Astrocyte of the cerebellum (primary cell): ENCODE data around the gene KCNK7.

Source experiments
- DNase-seq: peaks from one replicate; pipeline ENCODE4 v3.0.0-alpha.2; 2011; ENCODE audit warnings: low read depth
- H3K4me3 ChIP-seq: 2 replicates; pipeline ENCODE4 v1.5.1; 2011; ENCODE audit warnings: mild to moderate bottlenecking, low read depth, low read length, moderate library complexity
- CTCF ChIP-seq: IDR thresholded peaks from 2 replicates; pipeline ENCODE4 v1.5.1; 2012; ENCODE audit warnings: low read length, low read depth, moderate library complexity, mild to moderate bottlenecking; ENCODE audit errors: missing control alignments
- in situ Hi-C: cut with HindIII; loops from 2 replicates; pipeline ENCODE4 v1.10.0; 2017; ENCODE audit warnings: low sequenced_read_pairs

KCNK7 gene

GRCh38 chr11:65578134-65578533, 17.5 kb downstream of the KCNK7 start:
- H3K4me3 ChIP-seq, result no peak overlapping the region
- DNase-seq, result no peak
- no peak for TF ChIP-seq CTCF
- in situ Hi-C loops, result no loop called here

GRCh38 chr11:65577756-65578109, 17.9 kb downstream of the KCNK7 start:
- no peak for TF ChIP-seq CTCF
- H3K4me3 ChIP-seq, result peak overlapping the region; percentile 48
- no peak for DNase-seq
- in situ Hi-C loops, result no loop called here

DNA sequence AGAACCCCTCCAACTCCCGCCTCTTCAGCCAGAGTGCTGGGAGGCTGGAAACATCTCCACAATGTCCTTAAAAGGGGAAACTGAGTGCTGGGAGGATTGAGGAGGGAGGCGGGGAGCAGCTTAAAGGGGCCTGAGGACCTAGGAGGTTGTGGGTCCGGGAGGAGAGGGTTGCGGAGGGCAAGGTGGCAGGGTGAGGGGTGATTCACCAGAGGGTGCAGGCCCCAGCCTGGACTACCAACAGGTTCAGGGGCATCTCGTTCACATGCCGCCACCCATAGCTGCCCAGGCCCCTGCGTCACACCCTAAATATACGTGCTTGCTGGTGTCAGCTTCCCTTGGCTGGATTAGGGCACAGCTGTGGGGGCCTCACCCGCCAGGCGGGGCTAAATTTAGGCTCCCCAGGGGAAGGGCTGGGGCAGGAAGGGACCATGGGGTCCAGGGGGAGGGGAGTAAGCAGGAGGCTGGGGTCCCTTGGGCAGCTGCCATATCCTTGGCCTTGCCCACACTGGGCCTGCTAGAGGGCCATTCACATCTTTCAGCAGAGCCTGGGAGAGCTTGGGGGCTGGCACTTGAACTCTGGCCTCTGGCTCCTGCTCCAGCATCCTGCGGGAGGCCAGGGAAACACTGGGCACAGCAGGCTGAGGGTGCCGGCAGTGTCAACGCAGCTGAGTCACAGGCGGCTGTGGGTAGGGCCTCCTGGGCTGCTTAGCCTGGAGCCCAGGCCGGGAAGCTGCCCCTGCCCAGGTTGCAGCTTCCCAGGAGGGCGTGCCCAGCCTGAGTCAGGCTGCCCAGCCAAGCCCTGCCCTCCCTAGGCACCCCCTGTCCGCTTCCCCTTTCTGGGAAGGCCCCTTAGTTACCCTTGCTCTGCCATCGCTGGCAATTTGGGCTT, 18.5 kb downstream of the KCNK7 start:
- no peak for DNase-seq
- TF ChIP-seq CTCF, result no peak
- H3K4me3 ChIP-seq, result peak overlapping the region; percentile 48
- in situ Hi-C loops, result no loop called here

DNA sequence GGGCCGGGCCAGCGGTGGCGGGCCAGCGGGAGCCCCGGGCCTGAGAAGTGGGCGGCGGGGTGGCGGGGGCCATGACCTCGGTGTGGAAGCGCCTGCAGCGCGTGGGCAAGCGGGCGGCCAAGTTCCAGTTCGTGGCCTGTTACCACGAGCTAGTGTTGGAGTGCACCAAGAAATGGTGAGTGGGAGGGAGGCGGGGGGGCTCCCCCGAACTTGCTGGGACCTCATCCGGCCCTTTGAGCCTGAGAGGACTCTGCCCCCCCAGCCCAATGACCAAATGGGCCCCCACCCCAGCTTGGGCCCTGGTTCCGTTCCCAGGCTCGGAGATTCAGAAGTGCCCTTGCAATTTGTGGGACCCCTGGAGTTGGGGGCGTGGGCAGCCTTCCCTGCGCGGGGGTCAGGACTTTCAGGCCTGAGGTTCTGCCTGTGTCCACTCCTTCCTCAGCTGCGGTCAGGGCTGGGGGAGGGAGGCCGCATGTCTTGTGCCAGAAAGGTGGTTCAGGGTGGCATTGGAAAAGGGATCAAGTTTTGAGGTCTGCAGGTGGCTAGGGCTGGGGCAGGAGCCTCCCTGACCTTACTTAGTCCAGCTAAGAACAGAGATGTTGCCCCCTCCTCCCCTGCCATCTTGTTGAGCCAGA, 19.3 kb downstream of the KCNK7 start:
- no peak for DNase-seq
- peak overlapping the region; percentile 48 for H3K4me3 ChIP-seq
- in situ Hi-C loops, result no loop called here
- TF ChIP-seq CTCF, result no peak

DNA sequence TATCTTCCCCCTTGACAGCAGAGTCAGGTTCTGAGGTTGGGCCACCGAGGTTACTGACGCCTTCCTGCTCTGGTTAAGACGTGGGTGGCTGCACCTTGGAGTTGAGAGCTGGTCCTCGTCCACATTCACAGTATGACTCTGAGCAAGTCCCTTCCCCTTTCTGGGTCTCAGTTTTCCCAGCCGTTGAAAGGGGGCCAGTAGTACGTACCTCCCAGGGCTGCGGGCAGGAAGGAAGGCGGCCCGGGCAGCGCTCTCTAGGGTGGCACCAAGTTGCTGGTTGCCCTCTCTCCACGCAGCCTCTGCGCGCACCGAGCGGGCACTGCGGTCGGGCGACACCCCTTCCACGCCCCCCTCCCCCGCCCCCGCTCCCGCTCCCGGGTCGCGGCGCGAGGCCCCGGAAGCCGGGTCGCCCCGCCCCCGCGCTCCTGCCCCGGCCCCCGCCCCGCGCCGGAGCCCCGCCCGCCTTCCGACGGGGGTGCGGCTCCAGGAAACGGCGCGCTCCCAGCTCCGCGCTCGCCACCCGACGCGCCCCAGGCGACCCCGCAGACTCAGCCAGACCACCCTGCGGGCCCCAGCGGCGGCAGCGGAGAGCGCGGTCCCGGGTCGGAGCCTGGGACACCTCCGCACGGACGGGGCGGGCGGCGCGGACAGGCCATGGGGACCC, 19.9 kb downstream of the KCNK7 start, which contains the start of gene EHBP1L1:
TSS of gene EHBP1L1 (plus strand) at position 486 of the 664 bp plus-strand sequence. CDS start 250 bp downstream, outside the sequence.
- H3K4me3 ChIP-seq, result peak within 1 kb of the TSS; percentile 91
- DNase-seq, result no peak
- no peak for TF ChIP-seq CTCF
- in situ Hi-C loops, result no loop called here

- TF ChIP-seq CTCF, result no peak
- DNase-seq, result no peak
- peak overlapping the region; percentile 91 for H3K4me3 ChIP-seq
- in situ Hi-C loops, result no loop called here
These were observed 20.6 kb downstream of the KCNK7 start for GRCh38 chr11:65574811-65575567.
